GM12874 (cell line): ENCODE results near the gene FBXW5.

Source experiments
- TF ChIP-seq, protein P1 (sequence below): IDR thresholded peaks from 2 replicates; pipeline ENCODE4 v1.5.1; 2011; ENCODE audit warnings: low read depth, mild to moderate bottlenecking, control low read depth, low read length, moderate library complexity; ENCODE audit not compliant: insufficient read depth

FBXW5 gene

GRCh38 chr9:136985027-136985602, 40.6 kb upstream of the FBXW5 start:
- TF ChIP-seq, protein P1, sequence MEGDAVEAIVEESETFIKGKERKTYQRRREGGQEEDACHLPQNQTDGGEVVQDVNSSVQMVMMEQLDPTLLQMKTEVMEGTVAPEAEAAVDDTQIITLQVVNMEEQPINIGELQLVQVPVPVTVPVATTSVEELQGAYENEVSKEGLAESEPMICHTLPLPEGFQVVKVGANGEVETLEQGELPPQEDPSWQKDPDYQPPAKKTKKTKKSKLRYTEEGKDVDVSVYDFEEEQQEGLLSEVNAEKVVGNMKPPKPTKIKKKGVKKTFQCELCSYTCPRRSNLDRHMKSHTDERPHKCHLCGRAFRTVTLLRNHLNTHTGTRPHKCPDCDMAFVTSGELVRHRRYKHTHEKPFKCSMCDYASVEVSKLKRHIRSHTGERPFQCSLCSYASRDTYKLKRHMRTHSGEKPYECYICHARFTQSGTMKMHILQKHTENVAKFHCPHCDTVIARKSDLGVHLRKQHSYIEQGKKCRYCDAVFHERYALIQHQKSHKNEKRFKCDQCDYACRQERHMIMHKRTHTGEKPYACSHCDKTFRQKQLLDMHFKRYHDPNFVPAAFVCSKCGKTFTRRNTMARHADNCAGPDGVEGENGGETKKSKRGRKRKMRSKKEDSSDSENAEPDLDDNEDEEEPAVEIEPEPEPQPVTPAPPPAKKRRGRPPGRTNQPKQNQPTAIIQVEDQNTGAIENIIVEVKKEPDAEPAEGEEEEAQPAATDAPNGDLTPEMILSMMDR, result no peak

GRCh38 chr9:136984464-136985026, 40.0 kb upstream of the FBXW5 start:
- TF ChIP-seq, protein P1, result no peak

DNA sequence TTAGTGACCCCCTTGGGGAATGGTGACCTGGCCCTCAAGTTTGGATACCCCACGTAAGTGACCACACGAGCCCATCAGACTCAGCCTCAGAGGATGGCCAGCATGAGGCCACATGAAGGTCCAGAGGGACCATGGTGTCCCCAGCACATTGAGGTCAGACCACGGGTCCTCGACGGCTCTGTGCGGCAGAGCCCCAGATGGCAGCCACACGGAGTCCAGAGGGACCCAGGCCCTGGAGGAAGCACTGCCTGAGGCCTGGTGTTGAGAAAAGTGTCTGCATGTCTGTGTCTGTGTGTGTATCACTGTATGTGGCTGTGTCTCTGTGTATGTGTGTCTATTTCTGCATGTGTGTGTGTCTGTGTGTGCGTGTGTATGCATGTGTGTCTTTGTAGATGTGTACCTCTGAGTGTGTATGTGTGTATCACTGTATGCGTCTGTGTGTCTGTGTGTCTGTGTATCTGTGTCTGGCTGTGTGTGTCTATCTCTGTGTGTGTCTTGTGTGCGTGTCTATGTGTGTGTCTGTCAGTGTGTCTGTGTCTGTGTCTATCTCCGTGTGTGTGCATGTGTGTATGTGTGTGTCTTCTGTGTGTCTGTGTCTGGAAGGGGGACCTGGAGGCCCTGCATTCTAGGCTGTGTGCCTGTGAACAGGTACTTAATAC, 39.2 kb upstream of the FBXW5 start:
- TF ChIP-seq, protein P1, result no peak

DNA sequence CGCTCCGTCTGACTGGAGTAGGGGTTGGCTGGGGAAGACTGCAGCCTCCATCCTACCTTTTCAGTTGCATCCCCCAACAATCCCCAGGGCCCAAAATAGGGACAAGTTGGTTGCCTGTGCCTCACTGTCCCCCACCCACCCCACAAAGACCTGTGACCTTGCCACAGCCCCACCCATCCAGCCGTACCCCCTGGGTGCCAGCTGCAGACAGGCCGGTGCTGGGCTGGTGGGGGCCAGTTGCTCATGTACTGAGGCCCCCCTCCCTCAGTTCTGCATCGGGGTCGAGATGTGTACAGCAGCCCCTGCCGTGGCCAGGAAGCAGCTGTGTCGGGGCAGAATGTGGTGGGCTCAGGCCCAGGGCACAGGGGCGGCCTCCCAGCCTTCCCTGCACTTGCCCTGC, 38.6 kb upstream of the FBXW5 start:
- TF ChIP-seq, protein P1, result no peak

- TF ChIP-seq, protein P1, result no peak
Measured at GRCh38 chr9:136982232-136983051, 37.9 kb upstream of the FBXW5 start, which contains the start of gene LCNL1. Gene LCNL1 (plus strand): TSS chr9:136982993. CDS start chr9:136983587, 594 bp downstream.

GRCh38 chr9:136981588-136982231, 37.2 kb upstream of the FBXW5 start:
- TF ChIP-seq, protein P1, result no peak
